ENCODE measurements around the gene RFESD. TPM values are rescaled to one million over a fixed set of nuclear protein-coding genes. Genes with fewer than 3 reads are reported as not detected.

The RFESD gene
- total and polyA plus RNA-seq, 10 of the 15 experiments (the other 5 are each of a cell fraction or from before 2014, with no cell fraction given) = 1.9 to 14.7 (median 4.9) TPM

GRCh38 chr5:95631991-95632675, 14.4 kb upstream of the RFESD start (continued):
- TF ChIP-seq ZZZ3 (IDR thresholded peaks at IDR 0.05; ENCODE audit: control insufficient read depth, insufficient read length, low read depth) = no peak
- no peak for TF ChIP-seq ATF7 (IDR thresholded peaks at IDR 0.05; ENCODE audit: low read depth)
- TF ChIP-seq MTA2 (IDR thresholded peaks at IDR 0.05; ENCODE audit: low read depth) = no peak
- TF ChIP-seq EED (IDR thresholded peaks at IDR 0.05; ENCODE audit: low read depth) = no peak
- TF ChIP-seq FOS (IDR thresholded peaks at IDR 0.05; ENCODE audit: borderline replicate concordance, extremely low read depth, insufficient read length) = no peak
- TF ChIP-seq MLLT1 (IDR thresholded peaks at IDR 0.05) = no peak
- no peak for TF ChIP-seq E4F1 (IDR thresholded peaks at IDR 0.05; ENCODE audit: borderline replicate concordance, partially characterized antibody)
- no peak for TF ChIP-seq IRF5 (IDR thresholded peaks at IDR 0.05; ENCODE audit: borderline replicate concordance)
- TF ChIP-seq HSF1 (IDR thresholded peaks at IDR 0.05; ENCODE audit: low read depth, low read length) = no peak
- no peak for TF ChIP-seq BCLAF1 (IDR thresholded peaks at IDR 0.05)
- TF ChIP-seq PRDM15 (CRISPR knock-in tag; IDR thresholded peaks at IDR 0.05) = no peak
- no peak for TF ChIP-seq SREBF2 (IDR thresholded peaks at IDR 0.05; ENCODE audit: low read length)
- no peak for TF ChIP-seq ZNF24 (IDR thresholded peaks at IDR 0.05)
- no peak for TF ChIP-seq NBN (IDR thresholded peaks at IDR 0.05)
- TF ChIP-seq ZNF207 (IDR thresholded peaks at IDR 0.05; ENCODE audit: borderline replicate concordance) = no peak
- no peak for TF ChIP-seq POLR2AphosphoS2 (IDR thresholded peaks at IDR 0.05; ENCODE audit: low read depth, low read length)

Data from GM12878 (cell line).